Omental fat pad (tissue), 4 donors: ENCODE measurements around the gene DLK1. TPM values are rescaled to one million over a fixed set of nuclear protein-coding genes. Genes with fewer than 3 reads are reported as not detected.

ENCODE experiments used
- ATAC-seq: fragments of 150-250 bp; one replicate; pipeline ENCODE4 v1.9.1; 2016; ENCODE audit warnings: mild to moderate bottlenecking, moderate library complexity; ENCODE audit not compliant: low FRiP score
- DNase-seq: peaks from one replicate; pipeline ENCODE4 v3.0.0-alpha.2; 2019; ENCODE audit warnings: low spot score
- CTCF ChIP-seq, 3 donors: fragments of 450-650 bp; IDR thresholded peaks; one replicate each; pipeline ENCODE4 v1.5.1; 2016 to 2017; ENCODE audit warnings: antibody characterized with exemption in 3 of 3, mild to moderate bottlenecking in 3 of 3, moderate library complexity in 2 of 3
- total RNA-seq, 4 donors: library from RNA; depleted of rRNA; stranded (reverse); fragments of >200 nt; gene quantifications; one replicate each; pipeline ENCODE4 v1.1.0, GENCODE V29; 2016

DLK1 gene
- total RNA-seq, 4 donors from 2014 or later: not detected

GRCh38 chr14:100786576-100787219 lies 60.0 kb downstream of the DLK1 start:
- DNase-seq (no peak), ATAC-seq (no peak)
- no peak for TF ChIP-seq CTCF (IDR thresholded peaks at IDR 0.05)

- TF ChIP-seq CTCF (IDR thresholded peaks at IDR 0.05): no peak
- ATAC-seq (no peak), DNase-seq (no peak)
Measured at GRCh38 chr14:100787659-100788058, 61.0 kb downstream of the DLK1 start.

Other genes starting within 250 kb of the DLK1 start
- gene BEGAIN, start 139.5 kb upstream of the DLK1 start, total RNA-seq: 1 to 10 TPM; 1.0 to 8.6 (median 1.6) TPM
- 100 to 1,000 TPM in 3 of 4 donors, 10 to 100 TPM in 1; 34.9 to 169 (median 117) TPM for gene MEG3, start 99.2 kb downstream of the DLK1 start, total RNA-seq
- gene RTL1, start 176.8 kb downstream of the DLK1 start, total RNA-seq: not detected